Stimulated activated CD4-positive, alpha-beta T cell treated with anti-CD3 and anti-CD28 coated beads, Interleukin-2, amount 100 ng/mL, for 48 hours (primary cell): ENCODE results near the gene NFYA.
A peak's percentile ranks its signal among the peaks of the same experiment; 100 is the strongest.
"Not testable (repeated sequence)": the region's sequence is repeated elsewhere in the genome, so short reads cannot be mapped to it uniquely, and the experiment has no call there.

Source experiments
- DNase-seq, 2 donors: peaks; one replicate each; pipeline ENCODE4 v3.0.0-alpha.2; 2020

Gene NFYA

DNA sequence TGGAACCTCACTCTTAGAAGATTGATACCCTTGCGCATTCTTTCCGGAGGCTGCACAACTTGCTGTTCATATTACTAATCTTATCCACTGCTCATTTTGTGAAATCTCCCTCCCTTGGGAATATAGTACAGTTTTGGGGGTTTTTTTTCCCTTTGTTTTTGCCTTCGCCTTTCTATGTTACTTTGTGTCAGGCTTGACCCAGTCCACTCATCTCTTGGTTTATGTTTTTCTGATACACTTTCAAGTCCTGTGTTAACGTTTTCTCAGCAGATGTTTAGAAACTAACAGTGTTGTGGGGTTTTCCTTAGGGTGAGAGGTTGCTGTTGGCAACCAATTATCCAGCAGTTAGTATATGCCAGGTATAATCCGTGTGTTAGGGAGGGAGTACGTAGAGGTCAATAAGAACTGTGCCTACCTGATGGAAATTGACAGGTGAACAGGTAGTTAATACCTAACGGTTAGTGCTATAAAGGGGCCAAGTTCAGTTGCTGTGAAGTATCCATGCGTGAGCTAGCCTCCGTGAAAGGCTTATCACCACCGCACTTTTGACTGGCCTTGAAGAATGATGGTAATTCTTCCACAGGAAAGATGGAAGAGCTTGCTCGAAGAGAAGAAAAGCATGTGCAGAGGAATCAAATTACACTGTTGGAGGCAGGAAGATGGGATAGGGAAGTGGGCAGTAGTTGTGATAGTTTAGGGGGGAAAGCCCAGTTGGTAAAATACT, 1.4 kb downstream of the NFYA start:
- no peak for DNase-seq

DNA sequence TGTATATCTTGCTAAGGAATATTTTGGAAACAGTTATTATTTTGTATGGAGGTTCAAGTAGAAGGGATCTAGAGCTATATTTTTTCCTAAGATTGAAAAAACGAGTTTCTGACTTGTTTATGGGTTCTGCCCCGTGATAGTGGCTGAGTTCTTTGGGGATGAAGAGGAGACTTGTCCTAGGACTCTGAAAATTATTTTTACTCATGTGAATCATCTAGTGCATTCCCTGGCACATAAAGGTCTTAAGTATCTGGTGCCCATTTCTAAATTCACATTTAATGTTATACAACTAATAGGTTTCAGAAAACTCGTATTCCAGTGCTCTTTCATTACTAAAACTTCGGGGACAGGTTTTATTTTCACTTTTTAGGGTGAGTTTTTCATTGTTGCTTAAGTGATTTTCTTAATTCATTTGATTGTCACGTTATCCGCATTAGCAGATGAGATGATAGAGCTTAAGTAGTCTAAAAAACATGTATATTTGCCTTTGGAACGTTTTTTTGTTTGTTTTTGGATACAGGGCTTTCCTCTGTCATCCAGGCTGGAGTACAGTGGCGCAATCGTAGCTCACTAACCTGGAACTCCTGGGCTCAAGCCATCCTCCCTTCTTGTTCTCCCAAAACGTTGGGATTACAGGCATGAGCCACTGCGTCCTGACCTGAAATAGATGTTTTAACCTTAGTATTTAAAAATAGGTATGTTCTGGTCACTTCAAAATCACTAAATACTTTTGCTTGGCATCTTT, 2.1 kb downstream of the NFYA start:
- DNase-seq: no peak

DNA sequence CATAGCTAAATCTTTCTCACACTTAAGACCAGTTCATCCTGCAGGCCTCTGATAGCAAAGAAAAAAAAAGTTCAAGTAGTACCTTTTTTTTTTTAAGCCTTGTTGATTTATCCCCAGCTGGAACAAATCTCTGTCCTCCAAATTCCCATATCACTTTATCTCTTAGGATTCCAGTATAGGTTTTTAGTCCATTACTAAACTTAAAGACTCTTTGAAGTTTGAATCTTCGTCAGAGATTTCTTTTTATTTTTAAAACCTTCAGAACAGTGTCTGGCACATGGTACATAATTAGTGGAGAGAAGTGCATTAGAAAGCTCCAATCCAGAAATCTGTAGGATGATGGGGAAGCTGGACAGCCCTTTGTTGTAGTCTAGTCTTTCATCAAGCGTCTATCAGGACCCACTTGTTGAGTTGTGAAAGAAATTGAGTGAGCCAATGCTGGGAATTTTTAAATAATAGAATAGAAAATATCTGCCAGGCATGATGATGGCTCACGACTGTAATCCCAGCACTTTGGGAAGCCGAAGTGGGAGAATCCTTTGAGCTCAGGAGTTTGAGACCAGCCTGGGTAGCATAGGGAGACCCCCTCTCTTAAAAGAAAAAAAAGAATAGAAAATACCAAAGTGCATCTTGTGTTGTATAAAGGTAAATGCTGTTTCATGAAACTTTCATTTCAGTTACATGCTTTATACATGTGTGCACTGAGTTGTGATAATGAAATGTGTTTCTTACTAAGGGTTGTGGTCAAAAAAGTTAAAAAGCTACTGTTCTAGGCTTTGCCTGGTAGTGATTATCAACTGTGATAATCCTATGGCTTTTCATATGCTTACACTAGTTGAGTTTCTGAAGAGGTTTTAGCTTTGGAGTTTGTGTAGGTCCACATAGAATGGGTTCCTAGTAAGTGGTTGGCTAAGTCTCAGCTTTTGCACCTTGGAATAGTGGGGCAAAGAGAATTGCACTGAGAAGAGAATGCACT, 3.2 kb downstream of the NFYA start:
- no peak for DNase-seq

DNA sequence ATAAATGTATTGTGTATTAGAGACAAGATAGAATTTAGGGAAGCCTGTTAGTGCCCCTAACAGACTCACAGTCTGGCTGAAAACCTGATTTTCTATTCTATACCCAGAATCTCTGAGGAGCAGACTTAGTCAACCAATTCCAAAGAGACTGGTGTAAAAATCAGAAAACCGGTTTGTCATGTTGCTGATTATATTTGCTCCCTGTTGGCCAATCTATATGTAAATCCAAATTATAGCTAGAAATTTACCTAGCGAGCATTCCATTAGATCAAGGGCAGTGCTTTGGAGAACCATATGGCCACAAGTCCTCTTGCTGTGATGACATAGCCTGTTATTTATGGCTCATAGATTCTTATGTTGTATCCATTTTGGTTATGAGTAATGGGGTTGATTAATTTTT, 4.8 kb downstream of the NFYA start:
- DNase-seq: no peak

DNA sequence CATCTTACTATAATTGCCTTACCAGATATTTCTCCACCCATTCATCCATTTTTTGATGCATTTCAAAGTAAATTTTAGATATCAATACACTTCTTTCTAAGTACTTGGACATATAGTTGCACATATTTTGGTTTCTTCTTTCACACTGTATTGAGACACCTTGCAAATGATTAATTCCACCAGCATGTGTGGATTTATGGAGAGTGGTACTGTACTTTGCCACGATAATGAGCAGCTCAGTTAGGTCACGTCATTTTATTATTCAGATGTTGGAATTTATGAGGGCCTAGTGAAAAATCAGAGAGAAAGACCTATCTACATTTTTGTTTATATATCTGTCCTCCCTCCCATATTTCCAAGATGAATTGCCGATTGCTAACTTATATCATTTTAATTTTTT, 5.3 kb downstream of the NFYA start:
- no peak for DNase-seq

DNA sequence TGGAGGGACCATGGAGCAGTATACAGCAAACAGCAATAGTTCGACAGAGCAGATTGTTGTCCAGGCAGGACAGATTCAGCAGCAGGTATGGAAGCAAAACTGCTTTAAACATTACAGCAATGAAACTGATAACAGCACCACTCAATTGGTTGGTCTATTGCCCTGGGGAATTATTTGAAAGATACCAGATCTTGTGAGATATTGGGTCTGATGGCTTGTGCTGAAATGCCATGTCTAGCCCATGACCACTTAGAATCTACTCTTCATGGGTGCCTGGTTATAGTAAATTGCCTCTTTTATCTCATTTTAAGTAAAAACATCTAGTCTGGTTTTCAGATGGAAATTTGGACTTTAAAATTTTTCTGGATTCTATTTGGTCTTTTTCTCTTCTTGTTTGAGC, 6.3 kb downstream of the NFYA start:
- no peak for DNase-seq

DNA sequence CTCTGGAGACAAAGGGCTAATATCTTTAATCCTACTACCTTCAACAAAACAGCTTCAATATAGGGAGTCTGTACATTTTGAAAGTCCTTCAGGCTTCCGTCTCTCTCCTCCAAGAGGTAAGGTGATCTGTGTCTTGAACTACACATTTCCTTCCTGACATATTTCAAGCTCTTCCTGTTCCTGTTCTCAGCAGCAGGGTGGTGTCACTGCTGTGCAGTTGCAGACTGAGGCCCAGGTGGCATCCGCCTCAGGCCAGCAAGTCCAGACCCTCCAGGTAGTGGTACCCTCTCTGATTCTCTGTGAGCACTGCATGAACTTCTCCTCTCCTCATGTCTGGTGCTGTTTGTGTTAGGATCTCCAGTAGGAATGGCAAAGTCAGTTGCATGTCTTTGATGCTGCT, 7.8 kb downstream of the NFYA start:
- no peak for DNase-seq

DNA sequence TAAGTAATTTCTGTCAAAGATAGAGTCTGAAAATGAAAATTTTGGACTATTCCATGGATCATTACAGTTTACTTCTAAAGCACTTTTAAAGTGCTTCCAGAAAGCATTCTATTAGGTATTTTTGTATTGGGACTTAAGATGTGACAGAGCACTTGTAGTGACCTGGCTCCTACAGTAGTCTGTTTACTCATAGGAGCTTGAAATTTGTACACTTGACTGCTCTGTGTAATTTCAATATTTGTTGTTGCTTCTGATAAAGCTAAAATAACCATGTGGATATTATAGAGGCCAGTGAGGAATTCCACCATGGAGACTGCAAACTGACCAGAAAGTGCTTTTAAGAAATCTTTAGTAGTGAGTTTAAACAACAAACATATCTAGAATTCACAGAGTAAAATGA, 10.3 kb downstream of the NFYA start:
- no peak for DNase-seq

DNA sequence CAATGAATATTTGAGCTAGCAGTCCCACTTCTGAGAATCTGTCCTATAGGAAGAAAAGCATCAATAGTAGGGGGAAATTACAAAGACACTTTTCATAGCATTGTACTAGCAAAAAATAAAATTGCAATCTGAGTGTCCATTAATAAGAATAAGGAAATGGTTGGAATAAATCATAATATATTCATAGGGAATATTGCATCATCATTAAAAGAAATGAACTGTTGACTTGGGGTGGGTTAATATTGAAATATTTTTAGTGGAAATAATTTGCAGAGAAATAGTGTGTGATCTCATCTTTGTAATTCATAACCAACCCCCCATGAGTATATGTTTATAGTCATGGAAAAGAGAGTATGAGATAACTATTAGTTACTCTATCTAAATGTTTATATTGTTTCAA, 12.4 kb downstream of the NFYA start:
- no peak for DNase-seq

DNA sequence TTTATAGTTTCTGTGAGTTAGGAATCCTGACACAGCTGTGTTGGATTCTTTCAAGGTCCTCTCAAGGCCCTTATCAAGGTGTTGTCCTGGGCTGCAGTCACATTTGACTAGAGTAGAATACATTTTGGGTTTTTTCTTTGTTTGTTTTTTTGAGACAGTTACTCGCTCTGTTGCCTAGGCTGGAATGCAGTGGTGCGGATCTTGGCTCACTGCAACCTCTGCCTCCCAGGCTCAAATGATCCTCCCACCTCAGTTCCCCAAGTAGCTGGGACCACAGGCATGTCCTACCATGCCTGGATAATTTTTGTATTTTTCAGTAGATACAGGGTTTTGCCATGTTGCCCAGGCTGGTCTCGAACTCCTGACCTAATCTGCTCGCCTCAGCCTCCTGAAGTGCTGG, 15.7 kb downstream of the NFYA start:
- DNase-seq: no peak

DNA sequence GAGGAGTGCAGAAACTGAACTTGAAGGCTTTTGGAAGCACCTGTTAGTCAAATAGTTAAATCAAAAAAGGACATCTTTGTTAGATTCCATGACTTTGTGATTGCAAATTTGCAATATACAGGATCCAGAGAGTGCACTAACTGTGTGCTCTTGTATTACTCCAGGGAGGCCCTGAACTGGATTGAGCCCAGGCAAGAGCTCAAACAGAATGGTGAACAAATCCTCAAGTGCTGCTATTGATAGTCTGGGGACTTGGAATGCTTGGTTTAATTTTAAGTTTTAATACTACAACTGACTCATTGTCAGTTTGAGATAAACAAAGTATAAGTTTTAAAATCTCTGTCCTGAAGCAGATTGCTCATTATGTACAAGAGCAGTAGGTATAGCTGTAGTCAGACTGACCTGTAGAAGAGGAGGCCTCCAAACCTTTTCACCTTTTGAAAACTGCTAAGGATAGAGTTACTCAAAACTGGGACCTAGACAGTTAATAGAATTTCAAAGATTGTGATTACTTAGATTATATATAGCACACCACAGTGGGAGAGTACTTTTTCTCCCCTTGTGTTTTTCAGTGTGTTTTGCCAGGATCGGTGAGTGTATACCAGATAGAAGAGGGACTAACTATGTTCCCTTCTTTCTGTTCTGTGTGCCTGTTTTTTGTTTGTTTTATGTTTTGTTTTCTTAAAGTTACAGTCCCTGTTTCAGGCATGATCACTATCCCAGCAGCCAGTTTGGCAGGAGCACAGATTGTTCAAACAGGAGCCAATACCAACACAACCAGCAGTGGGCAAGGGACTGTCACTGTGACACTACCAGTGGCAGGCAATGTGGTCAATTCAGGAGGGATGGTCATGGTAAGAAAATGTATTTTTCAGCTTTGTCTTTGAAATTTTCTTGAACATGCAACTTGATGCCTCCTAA, 18.3 kb downstream of the NFYA start:
- no peak for DNase-seq

DNA sequence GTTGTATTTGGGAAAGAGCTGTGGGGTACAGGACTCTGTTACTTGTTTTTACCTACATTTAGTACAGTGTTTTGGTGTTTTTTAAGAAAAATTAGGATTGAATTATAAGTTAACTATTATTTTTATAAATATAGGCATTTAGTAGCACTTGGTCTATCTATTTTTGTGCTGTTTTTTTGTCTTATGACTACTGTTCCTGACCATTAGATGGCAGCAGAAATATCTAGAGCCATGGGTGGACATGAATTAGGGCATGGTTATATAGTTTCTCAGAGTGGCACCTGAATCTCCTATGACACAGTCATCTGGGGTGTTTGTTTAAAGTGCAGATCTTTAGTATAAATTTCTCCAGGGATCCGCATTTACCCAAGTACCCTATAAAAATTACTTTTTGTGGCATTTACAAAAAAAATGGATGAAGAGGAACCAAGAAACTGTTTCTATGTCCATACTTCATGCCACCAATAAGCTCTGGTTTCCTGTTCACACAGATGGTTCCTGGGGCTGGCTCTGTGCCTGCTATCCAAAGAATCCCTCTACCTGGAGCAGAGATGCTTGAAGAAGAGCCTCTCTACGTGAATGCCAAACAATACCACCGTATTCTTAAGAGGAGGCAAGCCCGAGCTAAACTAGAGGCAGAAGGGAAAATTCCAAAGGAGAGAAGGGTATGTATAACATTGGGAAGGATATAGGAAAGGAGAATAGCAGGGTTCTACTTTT, 19.8 kb downstream of the NFYA start:
- no peak for DNase-seq

DNA sequence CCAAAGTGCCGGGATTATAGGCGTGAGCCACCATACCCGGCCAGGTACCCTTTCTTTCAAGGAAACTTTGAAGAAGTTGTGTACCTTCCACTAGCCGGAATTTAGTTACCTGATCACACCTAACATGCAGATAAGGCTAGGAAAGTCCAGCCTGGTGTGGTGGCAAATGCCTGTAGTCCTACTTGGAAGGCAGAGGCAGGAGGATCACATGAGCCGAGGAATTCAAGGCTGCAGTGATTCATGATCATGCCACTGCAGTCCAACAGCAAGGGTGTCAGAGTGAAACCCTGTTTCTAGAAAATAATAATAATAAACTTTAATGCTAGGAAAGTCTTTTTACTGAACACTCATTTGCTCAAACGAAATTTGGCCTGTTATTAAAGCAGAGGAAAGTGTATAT, 21.0 kb downstream of the NFYA start:
- DNase-seq: no peak

DNA sequence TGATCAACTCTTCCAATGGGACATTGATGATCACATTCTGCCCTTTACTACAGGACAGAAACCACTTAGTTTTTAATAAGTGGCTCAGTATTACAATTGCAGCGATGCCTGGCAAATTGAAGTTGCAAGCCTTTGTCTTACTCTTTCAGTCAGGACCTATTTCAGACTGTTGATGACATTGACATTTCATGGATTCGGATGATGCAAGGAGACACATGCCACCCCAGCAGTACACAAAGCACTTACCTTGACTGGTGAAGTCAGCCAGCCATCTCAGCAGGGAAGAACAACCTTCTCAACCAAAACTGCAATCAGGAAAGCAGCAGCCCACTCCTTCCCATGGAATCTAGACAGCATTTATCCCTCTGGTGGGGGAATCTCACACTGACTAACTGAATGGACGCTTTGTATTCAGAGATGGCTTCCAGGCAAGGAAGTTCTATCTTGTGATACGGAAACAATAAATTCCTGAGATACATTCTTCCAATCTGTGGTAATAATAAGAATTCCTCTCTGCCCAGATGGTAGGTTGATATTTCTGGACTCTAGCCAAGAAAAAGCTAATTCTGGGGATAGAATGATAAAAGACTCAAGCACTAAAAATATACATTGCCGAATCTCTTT, 24.8 kb downstream of the NFYA start:
- DNase-seq: no peak

DNA sequence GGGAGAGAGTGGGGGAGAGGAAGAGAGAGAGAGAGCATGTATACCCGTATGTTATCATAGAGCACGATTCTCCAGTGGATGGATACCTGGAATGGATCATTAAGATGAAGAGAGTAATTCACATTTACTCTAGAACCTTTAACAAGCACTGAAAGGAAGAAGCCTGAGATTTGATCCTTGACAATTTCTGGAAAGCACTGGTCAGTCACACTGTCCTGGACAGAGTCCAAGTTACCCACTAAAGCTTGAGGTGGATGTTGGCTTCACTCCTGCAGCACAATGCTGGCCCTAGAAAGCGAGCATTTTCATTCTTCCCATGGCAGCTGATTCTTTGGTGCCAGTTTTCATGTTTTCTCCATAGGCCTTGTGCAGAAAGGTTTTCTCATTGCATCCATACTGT, 25.6 kb downstream of the NFYA start:
- DNase-seq: no peak

DNA sequence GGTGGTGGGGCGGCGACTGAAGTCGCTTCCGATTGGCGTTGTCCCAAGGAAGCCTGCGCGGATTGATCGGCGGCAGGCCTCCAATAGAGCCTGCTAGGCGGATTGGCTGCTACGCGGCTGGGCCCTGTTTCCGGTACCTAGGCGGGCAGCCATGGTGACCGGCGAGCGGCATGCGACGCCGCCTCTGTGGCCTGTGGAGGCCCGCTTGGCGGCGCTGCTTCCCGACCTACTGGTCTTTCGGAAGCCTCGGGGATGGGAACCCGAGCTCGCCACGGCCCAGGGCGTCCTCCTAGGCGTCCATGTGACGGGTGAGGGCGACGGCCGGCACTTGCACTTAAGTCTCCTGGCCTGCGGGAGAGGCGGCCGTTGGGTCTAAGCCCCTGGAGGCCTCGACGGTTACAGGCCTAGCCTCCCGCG, 28.1 kb downstream of the NFYA start:
- peak in 1 of 2 donors; percentile 21 for DNase-seq

DNA sequence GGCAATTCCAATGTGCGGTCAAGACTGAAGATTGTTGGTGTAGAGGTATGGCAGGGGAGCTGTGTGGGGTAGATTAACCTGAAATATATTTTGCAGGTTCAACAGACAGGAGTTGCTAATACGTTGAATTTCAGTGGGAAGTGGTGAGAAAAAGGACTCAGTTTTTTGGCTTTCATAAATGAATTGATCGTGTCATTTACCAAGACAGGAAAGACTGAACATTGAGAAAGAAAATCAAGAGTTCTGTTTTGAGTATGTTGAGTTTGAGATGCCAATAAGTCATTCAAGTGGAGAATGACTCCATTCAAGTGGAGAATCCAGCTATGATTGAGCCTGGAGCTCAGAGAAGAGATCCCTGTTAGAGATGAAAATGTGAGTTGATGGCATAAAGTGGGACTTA, 31.1 kb downstream of the NFYA start:
- DNase-seq: no peak

DNA sequence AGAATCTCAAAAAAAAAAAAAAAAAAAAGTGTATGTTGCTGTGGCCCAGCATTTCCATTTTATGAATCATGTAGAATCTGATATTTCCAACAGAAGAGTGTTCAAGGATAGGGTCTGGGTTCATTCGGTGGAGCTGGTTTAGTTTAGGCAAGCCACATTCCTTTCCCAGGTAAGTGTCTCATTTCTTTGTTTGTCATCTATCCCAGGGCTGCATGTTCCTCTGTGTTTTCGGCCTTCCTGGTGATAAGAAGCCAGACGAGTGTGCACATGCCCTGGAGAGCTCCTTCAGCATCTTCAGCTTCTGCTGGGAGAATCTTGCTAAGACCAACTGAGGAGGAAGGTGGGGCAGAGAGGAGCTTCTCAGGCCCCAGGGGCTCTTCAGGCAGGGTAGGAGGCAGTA, 38.2 kb downstream of the NFYA start:
- DNase-seq: no peak

DNA sequence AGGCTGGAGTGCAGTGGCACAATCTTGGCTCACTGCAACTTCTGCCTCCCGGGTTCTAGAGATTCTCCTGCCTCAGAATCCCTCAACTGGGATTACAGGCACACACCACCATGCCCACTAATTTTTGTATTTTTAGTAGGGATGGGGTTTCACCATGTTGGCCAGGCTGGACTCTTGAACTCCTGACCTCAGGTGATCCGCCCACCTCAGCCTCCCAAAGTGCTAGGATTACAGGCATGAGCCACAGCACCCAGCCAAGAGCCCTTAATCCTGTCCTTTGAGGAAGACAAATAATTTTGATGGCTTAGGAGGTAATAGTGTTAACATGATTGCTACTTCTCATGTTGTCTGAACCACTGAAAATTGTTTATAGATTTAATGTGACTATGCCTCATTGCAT, 42.3 kb downstream of the NFYA start:
- not testable (repeated sequence) for DNase-seq

DNA sequence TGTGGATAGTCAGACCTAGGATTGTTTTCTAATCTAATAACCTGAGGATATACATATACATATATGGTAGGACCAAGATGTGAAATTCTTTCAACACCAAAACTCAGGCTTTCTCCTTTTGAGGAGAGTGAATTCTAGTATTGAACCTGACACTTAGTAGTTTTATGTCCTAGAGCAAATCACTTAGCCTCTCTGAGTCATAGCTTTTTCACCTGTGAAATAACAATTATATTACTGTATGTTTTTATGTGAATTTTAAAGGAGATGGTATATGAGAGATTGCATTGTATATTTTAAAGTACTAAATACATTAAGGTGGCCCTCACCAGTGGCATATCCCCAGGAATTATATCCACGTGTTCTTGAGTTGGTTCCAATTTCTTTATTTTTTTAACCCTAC, 46.7 kb downstream of the NFYA start:
- no peak for DNase-seq

DNA sequence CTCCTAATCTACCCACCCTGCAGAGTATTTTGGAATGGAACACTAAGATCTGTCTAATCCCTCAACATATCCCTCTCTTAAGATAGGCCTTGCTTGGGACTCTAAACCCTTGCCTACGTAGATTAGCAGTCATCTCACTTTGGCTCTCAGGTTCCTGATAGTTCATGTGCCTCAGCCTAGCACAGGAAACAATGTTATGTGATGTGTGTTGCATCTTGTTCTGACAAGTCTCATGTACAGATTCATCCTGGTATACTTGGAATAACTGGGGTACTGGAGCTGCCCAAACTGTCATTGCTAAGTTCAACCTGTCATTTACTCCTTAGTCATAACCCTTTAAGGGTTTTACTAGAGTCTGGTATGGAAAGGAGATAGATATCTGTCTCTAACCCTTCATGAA, 47.3 kb downstream of the NFYA start:
- no peak for DNase-seq
